ENCODE measurements around the gene ESCO1.
"Not testable (repeated sequence)": the region's sequence is repeated elsewhere in the genome, so short reads cannot be mapped to it uniquely, and the experiment has no call there.

Gene ESCO1

GRCh38 chr18:21600526-21601410 is at the start of gene ESCO1:
Gene ESCO1 (minus strand): TSS chr18:21600704. CDS start chr18:21574843, 25,861 bp downstream.
- peak; percentile 98 for DNase-seq (ENCODE audit: low read depth)

GRCh38 chr18:21640375-21640774 is 39.9 kb upstream of the ESCO1 start:
- not testable (repeated sequence) for DNase-seq (ENCODE audit: low read depth)

GRCh38 chr18:21638822-21639221 is 38.3 kb upstream of the ESCO1 start:
- no peak for DNase-seq (ENCODE audit: low read depth)

- no peak for DNase-seq (ENCODE audit: low read depth)
Observed at GRCh38 chr18:21636769-21637168, 36.3 kb upstream of the ESCO1 start.

GRCh38 chr18:21634588-21635199 is 34.2 kb upstream of the ESCO1 start:
- DNase-seq (ENCODE audit: low read depth): no peak

GRCh38 chr18:21632393-21632792 is 31.9 kb upstream of the ESCO1 start:
- DNase-seq (ENCODE audit: low read depth): no peak

- DNase-seq (ENCODE audit: low read depth): no peak
Observed at GRCh38 chr18:21629089-21629832, 28.8 kb upstream of the ESCO1 start.

- not testable (repeated sequence) for DNase-seq (ENCODE audit: low read depth)
Observed at GRCh38 chr18:21621640-21622039, 21.1 kb upstream of the ESCO1 start.

GRCh38 chr18:21612125-21613039 is 11.9 kb upstream of the ESCO1 start, which contains the start of gene SNRPD1:
Gene SNRPD1 (plus strand): TSS chr18:21612314. CDS start chr18:21612430, 116 bp downstream.
- peak; percentile 92 for DNase-seq (ENCODE audit: low read depth)

- not testable (repeated sequence) for DNase-seq (ENCODE audit: low read depth)
Observed at GRCh38 chr18:21611401-21612124, 11.1 kb upstream of the ESCO1 start.

GRCh38 chr18:21605213-21605612 is 4.7 kb upstream of the ESCO1 start:
- DNase-seq (ENCODE audit: low read depth): no peak

GRCh38 chr18:21604671-21605070 is 4.2 kb upstream of the ESCO1 start:
- DNase-seq (ENCODE audit: low read depth): no peak

- DNase-seq (ENCODE audit: low read depth): no peak
Observed at GRCh38 chr18:21602299-21602587, 1.7 kb upstream of the ESCO1 start.

- peak; percentile 28 for DNase-seq (ENCODE audit: low read depth)
Observed at GRCh38 chr18:21599585-21600525, 649 bp downstream of the ESCO1 start.

- DNase-seq (ENCODE audit: low read depth): no peak
Observed at GRCh38 chr18:21598726-21599584, 1.5 kb downstream of the ESCO1 start.

GRCh38 chr18:21597620-21598019 is 2.9 kb downstream of the ESCO1 start:
- no peak for DNase-seq (ENCODE audit: low read depth)

GRCh38 chr18:21593540-21594257 is 6.8 kb downstream of the ESCO1 start:
- no peak for DNase-seq (ENCODE audit: low read depth)

- not testable (repeated sequence) for DNase-seq (ENCODE audit: low read depth)
Observed at GRCh38 chr18:21592361-21592760, 8.1 kb downstream of the ESCO1 start.
